Activated T-cell treated with anti-CD3 and anti-CD28 coated beads for 24 hours (primary cell): ENCODE results near the gene RARS1.

ENCODE experiments used
- DNase-seq: peaks from one replicate; pipeline ENCODE4 v3.0.0-alpha.2; 2020; ENCODE audit warnings: low read depth

The RARS1 gene

GRCh38 chr5:168486136-168486879 is at the start of gene RARS1:
Gene RARS1 (plus strand): TSS chr5:168486471. CDS start chr5:168486499, 28 bp downstream.
- peak; percentile 89 for DNase-seq

GRCh38 chr5:168438349-168438748 is 47.9 kb upstream of the RARS1 start:
- DNase-seq, result no peak

DNA sequence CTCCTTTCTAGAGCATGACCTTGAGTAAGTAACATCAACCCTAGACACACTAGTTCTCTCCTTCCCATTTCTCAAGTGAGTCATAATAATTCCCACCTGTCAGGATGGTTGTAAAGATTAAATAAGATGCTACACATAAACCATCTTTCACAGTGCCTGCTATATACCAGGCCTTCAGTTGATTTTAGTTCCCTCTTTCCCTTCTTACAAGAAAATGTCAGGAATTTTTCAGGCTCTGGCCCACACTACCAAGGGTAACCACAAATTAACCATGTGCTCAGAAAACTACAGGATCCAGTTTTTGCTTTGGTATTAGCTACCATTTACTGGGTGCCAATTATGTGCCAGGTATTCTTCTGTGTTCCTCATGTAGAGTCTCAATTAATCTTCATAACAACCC is 42.7 kb upstream of the RARS1 start:
- DNase-seq, result no peak

- DNase-seq, result no peak
Observed at GRCh38 chr5:168443950-168444700, 42.1 kb upstream of the RARS1 start.

GRCh38 chr5:168446983-168447619 is 39.2 kb upstream of the RARS1 start:
- no peak for DNase-seq

DNA sequence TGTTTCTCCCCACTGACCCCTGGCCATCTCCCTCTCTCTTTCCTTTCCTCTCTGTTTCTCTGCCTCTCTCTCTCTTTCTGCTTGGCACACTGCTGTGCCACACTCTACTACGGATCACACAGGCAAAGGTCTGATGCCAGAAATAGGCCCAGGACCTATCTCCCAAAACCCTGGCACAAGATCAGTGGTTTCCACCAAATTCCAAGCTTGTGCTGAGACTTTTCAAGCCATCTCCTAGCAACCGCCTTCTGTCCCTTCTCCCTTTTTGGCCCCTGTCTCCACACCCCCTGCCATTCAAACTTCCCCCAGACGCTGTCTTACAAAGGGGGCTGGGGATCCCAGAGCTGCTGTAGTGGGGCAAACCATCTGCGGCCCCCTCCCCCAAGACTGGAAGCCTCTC is 38.5 kb upstream of the RARS1 start:
- DNase-seq, result no peak

- DNase-seq, result no peak
Observed at GRCh38 chr5:168449166-168449565, 37.1 kb upstream of the RARS1 start.

- DNase-seq, result no peak
Observed at GRCh38 chr5:168451565-168451964, 34.7 kb upstream of the RARS1 start.

DNA sequence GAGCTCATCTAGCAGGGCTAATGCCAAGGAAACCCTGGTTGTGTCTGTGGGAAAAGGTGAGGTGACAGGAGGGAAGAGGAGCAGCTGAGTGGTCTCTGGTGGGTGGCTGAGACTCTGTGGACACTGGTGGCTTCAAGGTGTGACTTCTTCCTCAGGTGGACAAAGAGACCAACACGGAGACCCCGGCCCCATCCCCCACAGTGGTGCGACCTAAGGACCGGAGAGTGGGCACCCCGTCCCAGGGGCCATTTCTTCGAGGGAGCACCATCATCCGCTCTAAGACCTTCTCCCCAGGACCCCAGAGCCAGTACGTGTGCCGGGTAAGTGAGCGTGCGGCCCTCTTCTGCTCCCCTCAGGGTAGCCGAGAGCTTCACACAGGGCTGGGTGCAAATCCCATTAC is 31.1 kb upstream of the RARS1 start:
- DNase-seq, result no peak

DNA sequence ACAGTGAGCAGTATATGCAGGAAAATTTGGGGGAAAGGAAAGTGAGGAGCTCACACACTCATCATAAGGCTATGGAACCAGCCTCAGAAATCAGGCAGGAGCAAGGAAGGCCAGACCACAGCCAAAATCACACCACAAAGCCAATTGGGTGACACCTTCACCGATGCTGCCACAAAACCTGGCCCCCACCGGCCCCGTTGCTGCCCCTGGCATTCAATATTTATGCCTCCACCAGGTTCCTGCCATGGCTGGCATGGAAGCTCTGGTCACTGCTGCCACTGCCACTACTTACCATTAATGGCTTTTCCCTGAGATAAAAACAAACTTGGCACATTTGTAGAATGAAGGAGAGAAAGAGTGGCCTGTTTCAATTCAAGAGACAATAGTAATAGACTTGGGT is 28.7 kb upstream of the RARS1 start:
- DNase-seq, result no peak

GRCh38 chr5:168460606-168461005 is 25.7 kb upstream of the RARS1 start:
- no peak for DNase-seq

GRCh38 chr5:168463081-168463480 is 23.2 kb upstream of the RARS1 start:
- DNase-seq, result no peak

DNA sequence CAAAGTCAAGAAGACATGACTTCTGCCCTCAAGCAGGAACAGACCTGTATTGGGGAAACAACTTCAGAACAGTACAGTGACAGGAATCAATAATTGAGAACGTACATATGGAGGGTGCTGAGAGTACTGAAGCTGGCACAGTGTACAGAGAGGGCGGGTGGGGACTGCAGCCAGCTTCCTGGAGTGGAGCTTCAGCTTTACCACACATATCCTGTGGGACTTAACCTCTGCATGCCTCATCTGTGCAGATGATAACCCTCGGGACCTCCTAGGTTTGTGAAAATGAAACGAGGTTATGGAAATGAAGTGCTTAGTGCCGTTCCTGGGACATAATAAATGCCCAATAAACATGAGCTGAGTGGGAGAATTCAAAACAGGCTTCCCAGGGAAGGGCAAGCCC is 22.1 kb upstream of the RARS1 start:
- no peak for DNase-seq

DNA sequence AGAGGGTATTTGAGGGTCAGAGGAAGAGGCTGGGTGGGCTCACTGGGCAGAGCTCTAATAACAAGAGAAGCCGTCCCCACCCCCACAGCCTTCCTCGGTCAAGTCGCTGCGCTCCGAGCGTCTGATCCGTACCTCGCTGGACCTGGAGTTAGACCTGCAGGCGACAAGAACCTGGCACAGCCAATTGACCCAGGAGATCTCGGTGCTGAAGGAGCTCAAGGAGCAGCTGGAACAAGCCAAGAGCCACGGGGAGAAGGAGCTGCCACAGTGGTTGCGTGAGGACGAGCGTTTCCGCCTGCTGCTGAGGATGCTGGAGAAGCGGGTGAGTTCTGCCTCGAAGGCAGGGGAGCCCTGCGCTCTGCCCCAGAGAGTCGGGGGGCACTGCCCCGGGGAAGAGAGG is 21.6 kb upstream of the RARS1 start:
- DNase-seq, result no peak

DNA sequence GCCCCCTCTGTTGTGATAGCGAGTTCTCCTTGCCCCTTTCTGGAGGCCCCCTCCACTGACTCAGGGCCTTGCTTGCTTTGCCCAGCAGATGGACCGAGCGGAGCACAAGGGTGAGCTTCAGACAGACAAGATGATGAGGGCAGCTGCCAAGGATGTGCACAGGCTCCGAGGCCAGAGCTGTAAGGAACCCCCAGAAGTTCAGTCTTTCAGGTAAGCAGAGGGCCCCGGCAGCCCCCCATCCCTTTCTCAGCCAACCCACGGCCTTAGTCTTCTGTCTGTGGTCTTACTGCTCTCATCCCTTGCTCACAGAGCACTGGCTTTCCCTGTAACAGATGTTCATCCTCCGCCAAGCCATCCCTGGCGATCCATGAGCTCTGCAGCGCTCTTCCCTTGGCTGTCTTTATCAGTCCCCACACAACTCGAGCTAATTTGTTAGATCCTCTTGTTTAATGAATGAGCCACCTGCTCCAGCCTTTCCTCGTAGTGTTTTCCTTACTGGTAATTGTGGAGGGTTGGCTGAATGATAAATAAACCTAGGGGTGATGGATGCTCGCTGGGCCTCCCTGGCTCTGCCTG is 18.4 kb upstream of the RARS1 start:
- DNase-seq, result no peak

DNA sequence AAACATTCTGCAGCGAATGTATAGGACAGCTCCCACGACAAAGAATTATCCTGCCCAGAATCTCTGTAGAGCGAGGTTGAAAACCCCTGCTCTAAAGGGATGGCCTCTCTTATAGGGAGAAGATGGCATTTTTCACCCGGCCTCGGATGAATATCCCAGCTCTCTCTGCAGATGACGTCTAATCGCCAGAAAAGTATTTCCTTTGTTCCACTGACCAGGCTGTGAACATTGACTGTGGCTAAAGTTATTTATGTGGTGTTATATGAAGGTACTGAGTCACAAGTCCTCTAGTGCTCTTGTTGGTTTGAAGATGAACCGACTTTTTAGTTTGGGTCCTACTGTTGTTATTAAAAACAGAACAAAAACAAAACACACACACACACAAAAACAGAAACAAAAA is 17.4 kb upstream of the RARS1 start:
- DNase-seq, result no peak

DNA sequence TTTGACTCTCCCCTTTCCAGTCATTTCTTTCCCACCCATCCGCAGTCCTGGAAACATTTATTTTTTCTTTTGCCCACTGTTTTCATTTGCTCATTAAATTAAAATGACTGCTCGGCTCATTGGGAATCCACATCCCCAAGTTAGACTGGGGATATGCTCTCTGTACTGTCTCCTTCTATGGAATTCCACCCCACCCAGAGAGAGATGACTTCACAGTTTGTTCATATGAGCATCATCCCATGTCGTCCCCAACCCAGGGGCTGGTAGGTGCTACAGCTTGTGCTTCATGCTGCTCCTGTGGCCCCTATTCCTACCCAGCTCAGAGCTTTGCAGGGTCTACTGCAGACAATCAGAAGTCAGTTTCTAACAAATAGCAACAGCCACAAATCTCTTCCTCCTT is 16.5 kb upstream of the RARS1 start:
- DNase-seq, result no peak

DNA sequence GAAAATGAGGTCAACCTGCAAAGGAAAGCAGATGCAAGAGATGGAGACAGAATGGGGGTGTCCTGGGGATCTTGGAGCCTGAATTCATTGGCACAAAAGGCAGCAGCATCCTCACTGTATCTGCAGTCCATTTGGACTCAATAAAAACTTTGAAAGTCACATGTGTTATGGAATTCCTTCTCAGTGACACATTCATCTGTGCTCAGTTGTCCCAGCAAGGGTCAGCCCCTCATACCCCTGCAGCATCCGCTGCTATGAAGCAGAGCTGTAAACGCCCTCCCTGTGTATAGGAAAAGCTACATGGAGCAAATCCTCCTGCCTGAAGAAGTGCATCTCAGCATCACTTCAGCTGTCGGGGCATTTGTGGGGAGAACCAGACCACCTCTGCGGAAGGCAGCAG is 14.5 kb upstream of the RARS1 start:
- no peak for DNase-seq

DNA sequence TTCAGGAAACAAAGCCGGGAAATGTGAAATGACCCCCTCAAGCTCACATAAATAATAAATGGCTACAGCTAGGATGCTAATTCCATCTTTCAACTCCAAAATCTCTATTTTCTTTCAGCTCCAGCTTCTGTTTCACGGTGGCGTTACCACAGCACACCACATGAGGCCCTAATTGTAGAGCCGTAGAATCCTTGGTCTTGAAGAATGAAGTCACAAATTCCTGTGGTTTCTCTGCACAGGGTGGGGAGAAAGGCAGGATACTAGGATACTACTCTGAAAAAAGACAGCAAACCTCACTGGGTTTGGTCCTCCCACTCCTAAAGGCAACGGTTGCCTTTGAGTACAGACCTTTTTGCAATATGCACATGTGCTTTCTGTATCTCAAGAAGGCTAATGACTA is 13.9 kb upstream of the RARS1 start:
- no peak for DNase-seq

DNA sequence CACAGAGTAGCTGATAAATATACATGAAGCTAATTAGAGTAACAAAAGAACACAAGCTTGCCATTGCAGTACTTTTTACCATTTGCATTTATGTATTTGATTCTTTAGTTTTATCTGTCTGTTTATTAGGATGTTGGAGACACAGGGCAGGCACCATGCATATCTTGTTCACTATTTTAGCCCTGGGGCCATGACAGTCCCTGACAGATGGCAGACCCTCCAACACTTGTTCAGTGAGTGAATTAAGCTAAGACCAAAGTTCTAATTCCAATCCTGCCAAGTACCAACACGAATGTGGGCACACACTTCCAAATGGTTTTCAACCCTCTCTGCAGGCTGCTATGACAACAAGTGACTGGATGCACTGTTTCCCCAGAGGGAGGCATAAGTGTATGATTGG is 12.0 kb upstream of the RARS1 start:
- no peak for DNase-seq

DNA sequence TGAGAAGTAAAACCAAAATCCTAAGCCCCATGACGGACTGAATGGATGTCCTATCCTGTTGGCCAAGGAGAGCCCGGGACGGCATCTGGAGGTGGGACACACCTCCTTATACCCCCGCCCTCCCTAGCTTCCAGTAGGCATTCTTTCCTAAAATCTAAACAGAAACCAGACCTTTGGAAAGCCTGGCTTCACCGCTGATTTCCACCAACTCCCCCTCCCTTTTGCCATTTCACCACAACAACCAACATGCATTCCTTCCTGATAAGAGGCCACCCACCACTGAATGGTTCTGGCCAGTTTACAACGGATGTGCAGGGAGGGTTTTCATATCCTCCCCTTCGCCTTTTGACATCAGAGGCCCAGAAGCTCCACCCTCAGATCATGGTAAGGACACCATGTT is 9.2 kb upstream of the RARS1 start:
- DNase-seq, result no peak

GRCh38 chr5:168479166-168479565 is 7.1 kb upstream of the RARS1 start:
- DNase-seq, result no peak

DNA sequence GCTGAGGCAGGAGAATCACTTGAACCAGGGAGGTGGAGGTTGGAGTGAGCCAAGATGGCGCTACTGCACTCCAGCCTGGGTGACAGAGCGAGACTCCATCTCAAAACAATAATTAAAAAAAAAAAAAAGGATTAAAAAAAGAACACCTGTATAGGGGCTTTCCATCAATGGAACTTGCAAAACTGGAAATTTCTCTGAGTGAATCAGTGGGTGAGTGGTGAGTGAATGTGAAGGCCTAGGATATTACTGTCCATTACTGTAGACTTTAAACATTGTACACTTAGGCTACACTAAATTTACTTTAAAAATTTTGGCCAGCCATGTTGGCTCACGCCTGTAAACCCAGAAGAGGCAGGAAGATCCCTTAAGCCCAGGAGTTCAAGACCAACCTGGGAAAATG is 5.7 kb upstream of the RARS1 start:
- no peak for DNase-seq
